ENCODE measurements around the gene ABRACL.

The ABRACL gene

GRCh38 chr6:139054001-139054400, 25.5 kb downstream of the ABRACL start:
- no peak for DNase-seq (ENCODE audit: low read depth)

- no peak for DNase-seq (ENCODE audit: low read depth)
These were observed 27.2 kb downstream of the ABRACL start for GRCh38 chr6:139055709-139056108.

- DNase-seq (ENCODE audit: low read depth): no peak
These were observed 29.5 kb downstream of the ABRACL start for GRCh38 chr6:139058029-139058428.

GRCh38 chr6:139060332-139060731, 31.8 kb downstream of the ABRACL start:
- DNase-seq (ENCODE audit: low read depth): no peak

GRCh38 chr6:139062932-139063646, 34.5 kb downstream of the ABRACL start:
- no peak for DNase-seq (ENCODE audit: low read depth)

GRCh38 chr6:139064981-139065665, 36.6 kb downstream of the ABRACL start:
- DNase-seq (ENCODE audit: low read depth): no peak

GRCh38 chr6:139066080-139066479, 37.5 kb downstream of the ABRACL start:
- DNase-seq (ENCODE audit: low read depth): no peak

- no peak for DNase-seq (ENCODE audit: low read depth)
These were observed 40.3 kb downstream of the ABRACL start for GRCh38 chr6:139068846-139069245.

- DNase-seq (ENCODE audit: low read depth): no peak
These were observed 44.6 kb downstream of the ABRACL start for GRCh38 chr6:139073118-139073517.

GRCh38 chr6:139079018-139079417, 50.5 kb downstream of the ABRACL start:
- DNase-seq (ENCODE audit: low read depth): no peak

- DNase-seq (ENCODE audit: low read depth): no peak
These were observed 51.8 kb downstream of the ABRACL start for GRCh38 chr6:139080255-139080920.

- no peak for DNase-seq (ENCODE audit: low read depth)
These were observed 52.9 kb downstream of the ABRACL start for GRCh38 chr6:139081471-139081870.

- DNase-seq (ENCODE audit: low read depth): no peak
These were observed 53.8 kb downstream of the ABRACL start for GRCh38 chr6:139082370-139082769.

GRCh38 chr6:139091826-139092225, 63.3 kb downstream of the ABRACL start:
- no peak for DNase-seq (ENCODE audit: low read depth)
